Upper lobe of left lung (tissue), 6 donors: ENCODE measurements around the gene ITPKC. TPM values are rescaled to one million over a fixed set of nuclear protein-coding genes. Genes with fewer than 3 reads are reported as not detected.
A peak's percentile ranks its signal among the peaks of the same experiment; 100 is the strongest.

ENCODE experiments used
- ATAC-seq, 2 donors: fragments of 200-7000 bp; cut with Tn5 transposase; one replicate each; pipeline ENCODE4 v1.9.1; 2022; ENCODE audit warnings: mild to moderate bottlenecking in 2 of 2, moderate library complexity in 2 of 2; ENCODE audit not compliant: low FRiP score in 2 of 2
- DNase-seq, 2 donors: peaks; one replicate each; pipeline ENCODE4 v3.0.0-alpha.2; 2019 to 2020
- H3K27ac ChIP-seq, 4 donors: fragments of 200-600 bp; sonication (generic); one replicate each; pipeline ENCODE4 v1.5.1; 2016 to 2019
- H3K27me3 ChIP-seq, 4 donors: fragments of 200-600 bp; sonication (generic); one replicate each; pipeline ENCODE4 v1.5.1; 2017 to 2019
- H3K36me3 ChIP-seq, 4 donors: fragments of 200-600 bp; sonication (generic); one replicate each; pipeline ENCODE4 v1.5.1; 2016 to 2019
- H3K4me1 ChIP-seq, 4 donors: fragments of 200-600 bp; sonication (generic); one replicate each; pipeline ENCODE4 v1.5.1; 2018 to 2019
- H3K4me3 ChIP-seq, 4 donors: fragments of 200-600 bp; sonication (generic); one replicate each; pipeline ENCODE4 v1.5.1; 2017 to 2019; ENCODE audit warnings: mild to moderate bottlenecking in 2 of 4, moderate library complexity in 1 of 4
- H3K9me3 ChIP-seq, 4 donors: fragments of 200-600 bp; sonication (generic); one replicate each; pipeline ENCODE4 v1.5.1; 2018 to 2019
- CTCF ChIP-seq, 6 experiments: fragments of 450-650 bp in 4 of 6; fragments of 200-600 bp in 2 of 6; sonication (generic) in 2 of 6; IDR thresholded peaks; one replicate each; pipeline ENCODE4 v1.5.1; 2016 to 2019; ENCODE audit warnings: antibody characterized with exemption in 6 of 6
- EP300 ChIP-seq, 4 donors: sonication (generic); formaldehyde crosslinking; IDR thresholded peaks; one replicate each; pipeline ENCODE4 v1.5.1; 2017; ENCODE audit warnings: antibody characterized with exemption in 4 of 4, control low read depth in 2 of 4
- POLR2A ChIP-seq, 4 donors: fragments of 450-650 bp; IDR thresholded peaks; one replicate each; pipeline ENCODE4 v1.5.1; 2016 to 2017; ENCODE audit warnings: antibody characterized with exemption in 4 of 4, mild to moderate bottlenecking in 2 of 4
- POLR2AphosphoS5 ChIP-seq, 2 donors: sonication (generic); formaldehyde crosslinking; IDR thresholded peaks; one replicate each; pipeline ENCODE4 v1.5.1; 2017; ENCODE audit warnings: antibody characterized with exemption in 2 of 2
- WGBS, 2 donors: methylation state at CpG; one replicate each; pipeline ENCODE4 v1.1.5; 2017 to 2018; 5-methylcytosine and 5-hydroxymethylcytosine counted together
- total RNA-seq, 6 donors: library from RNA; depleted of rRNA in 4 of 6; stranded (reverse); fragments of >200 nt in 4 of 6; gene quantifications; one replicate each; pipeline versions ENCODE4 v1.1.0 to v1.2.1, GENCODE V29; 2016 to 2021
- donor health status: DM: no; HTN: no; CAD: no; lungs with moderate emphysema.
- donor health status: DM: no; HTN: yes; CAD: no; lungs with severe emphysema.

Gene ITPKC
- total RNA-seq, 6 donors from 2014 or later = 38.4 to 76.0 (median 55.2) TPM

- TF ChIP-seq EP300 (IDR thresholded peaks at IDR 0.05) (no peak), POLR2AphosphoS5 (IDR thresholded peaks at IDR 0.05) (no peak), POLR2A (IDR thresholded peaks at IDR 0.05) (no peak), CTCF (IDR thresholded peaks at IDR 0.05) (no peak)
- Histone ChIP-seq H3K27me3 (no peaks in the 10 kb centered on the region), H3K36me3 (peaks cover 10 to 54% (median 42%) of the 10 kb centered on the region in 4 donors), H3K4me1 (peaks cover 8 to 20% (median 12%) of the 10 kb centered on the region in 4 donors), H3K9me3 (no peaks in the 10 kb centered on the region), H3K27ac (peak overlapping the region; percentile 44 to 70 (median 56)), H3K4me3 (no peak overlapping the region)
- no peak for ATAC-seq
- DNase-seq = no peak
- WGBS, 2 donors = 84 to 95% methylated on average over 9 to 10 of the region's 10 CpGs
Observed at GRCh38 chr19:40741527-40742390, 24.8 kb downstream of the ITPKC start.

- ATAC-seq = no peak
- H3K36me3 ChIP-seq = peaks cover 4 to 47% (median 35%) of the 10 kb centered on the region in 4 donors
Observed at GRCh38 chr19:40742477-40742876, 25.6 kb downstream of the ITPKC start.

GRCh38 chr19:40742886-40743285, 26.0 kb downstream of the ITPKC start:
- DNase-seq = no peak
- H3K36me3 ChIP-seq = peaks cover under 1 to 42% (median 31%) of the 10 kb centered on the region in 4 donors
- no peak overlapping the region for H3K4me3 ChIP-seq
- H3K9me3 ChIP-seq = no peaks in the 10 kb centered on the region
- WGBS, 2 donors = 87 to 95% methylated on average over 9 to 12 of the region's 12 CpGs
- H3K27me3 ChIP-seq = no peaks in the 10 kb centered on the region
- H3K4me1 ChIP-seq = peaks cover 8 to 20% (median 13%) of the 10 kb centered on the region in 4 donors
- ATAC-seq = no peak
- TF ChIP-seq CTCF (IDR thresholded peaks at IDR 0.05) (no peak), POLR2A (IDR thresholded peaks at IDR 0.05) (no peak), POLR2AphosphoS5 (IDR thresholded peaks at IDR 0.05) (no peak), EP300 (IDR thresholded peaks at IDR 0.05) (no peak)
- H3K27ac ChIP-seq = no peak overlapping the region

More at GRCh38 chr19:40742477-40742876, 25.6 kb downstream of the ITPKC start:
- no peaks in the 10 kb centered on the region for H3K9me3 ChIP-seq
- H3K27me3 ChIP-seq = no peaks in the 10 kb centered on the region
- 85% methylated on average over 10 of the region's 17 CpGs; no CpG with 5 or more reads in 1 of the 2 donors for WGBS, 2 donors
- peaks cover 8 to 20% (median 12%) of the 10 kb centered on the region in 4 donors for H3K4me1 ChIP-seq
- no peak overlapping the region for H3K4me3 ChIP-seq
- no peak for TF ChIP-seq CTCF (IDR thresholded peaks at IDR 0.05)
- no peak for TF ChIP-seq POLR2AphosphoS5 (IDR thresholded peaks at IDR 0.05)
- no peak for TF ChIP-seq EP300 (IDR thresholded peaks at IDR 0.05)
- no peak for TF ChIP-seq POLR2A (IDR thresholded peaks at IDR 0.05)
- DNase-seq = peak in 1 of 2 donors; percentile 73
- H3K27ac ChIP-seq = no peak overlapping the region

GRCh38 chr19:40743926-40744325, 27.0 kb downstream of the ITPKC start:
- no peak for TF ChIP-seq CTCF (IDR thresholded peaks at IDR 0.05)
- TF ChIP-seq POLR2A (IDR thresholded peaks at IDR 0.05) = no peak
- TF ChIP-seq EP300 (IDR thresholded peaks at IDR 0.05) = no peak
- TF ChIP-seq POLR2AphosphoS5 (IDR thresholded peaks at IDR 0.05) = no peak
- Histone ChIP-seq H3K9me3 (no peaks in the 10 kb centered on the region), H3K4me3 (peak overlapping the region in 2 of 4 donors; percentile 22 to 25), H3K27ac (peak overlapping the region in 3 of 4 donors; percentile 41 to 87 (median 79)), H3K4me1 (peaks cover 12 to 29% (median 22%) of the 10 kb centered on the region in 4 donors), H3K27me3 (no peaks in the 10 kb centered on the region), H3K36me3 (peaks cover 0 to 32% (median 22%) of the 10 kb centered on the region in 4 donors)
- no peak for ATAC-seq
- peak in 1 of 2 donors; percentile 55 for DNase-seq
- 92 to 95% methylated on average over 8 to 10 of the region's 10 CpGs for WGBS, 2 donors
